GM12891 (cell line): Measurements from ENCODE around the gene GRB14.
A peak's percentile ranks its signal among the peaks of the same experiment; 100 is the strongest.

Experiments
- DNase-seq: peaks from one replicate; pipeline ENCODE4 v3.0.0; 2011; ENCODE audit warnings: low spot score; ENCODE audit not compliant: insufficient read length
- FAIRE-seq: peaks from 2 replicates; lab custom pipeline; 2011; peaks lifted over from hg19 to GRCh38; lab: Jason Lieb, UNC
- PAX5 ChIP-seq: IDR thresholded peaks from 2 replicates; pipeline ENCODE4 v1.6.1; 2011; ENCODE audit warnings: low read length, moderate library complexity, mild to moderate bottlenecking; ENCODE audit not compliant: insufficient read depth, severe bottlenecking
- POLR2A ChIP-seq: IDR thresholded peaks from 2 replicates; pipeline ENCODE4 v1.6.1; 2011; ENCODE audit warnings: low read depth, low read length, control low read depth
- POLR2AphosphoS5 ChIP-seq: IDR thresholded peaks from 2 replicates; pipeline ENCODE4 v1.6.1; 2011; ENCODE audit warnings: low read depth, low read length, control low read depth
- POU2F2 ChIP-seq: IDR thresholded peaks from 2 replicates; pipeline ENCODE4 v1.6.1; 2011; ENCODE audit warnings: low read depth, mild to moderate bottlenecking, control low read depth, low read length, moderate library complexity
- SPI1 ChIP-seq: IDR thresholded peaks from 2 replicates; pipeline ENCODE4 v1.6.1; 2011; ENCODE audit warnings: low read depth, low read length, control low read depth
- TAF1 ChIP-seq: IDR thresholded peaks from 2 replicates; pipeline ENCODE4 v1.6.1; 2011; ENCODE audit warnings: low read depth, low read length, control low read depth

GRB14 gene

DNA sequence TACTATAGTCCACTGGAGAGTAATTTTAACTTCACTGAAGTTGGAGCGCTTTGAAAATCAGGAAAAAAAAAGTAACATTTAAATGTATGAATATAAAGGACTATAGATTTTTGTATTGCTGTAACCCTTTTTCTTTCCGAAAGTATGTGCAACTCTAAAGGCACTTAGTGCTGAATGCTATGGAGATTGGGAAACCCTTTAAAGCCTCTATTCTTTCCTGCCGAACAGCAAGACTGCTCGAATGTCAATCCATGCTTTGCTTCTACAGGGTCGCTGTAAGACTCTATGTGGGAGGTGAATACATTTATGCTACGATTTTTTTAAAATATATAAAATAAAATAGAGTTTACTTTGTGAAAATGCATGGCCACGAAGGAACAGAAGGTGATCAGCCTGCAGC, 825 bp downstream of the GRB14 start:
- DNase-seq (no peak), FAIRE-seq (no peak)
- TF ChIP-seq SPI1 (no peak), POU2F2 (no peak), TAF1 (no peak), POLR2A (no peak), PAX5 (no peak), POLR2AphosphoS5 (no peak)

DNA sequence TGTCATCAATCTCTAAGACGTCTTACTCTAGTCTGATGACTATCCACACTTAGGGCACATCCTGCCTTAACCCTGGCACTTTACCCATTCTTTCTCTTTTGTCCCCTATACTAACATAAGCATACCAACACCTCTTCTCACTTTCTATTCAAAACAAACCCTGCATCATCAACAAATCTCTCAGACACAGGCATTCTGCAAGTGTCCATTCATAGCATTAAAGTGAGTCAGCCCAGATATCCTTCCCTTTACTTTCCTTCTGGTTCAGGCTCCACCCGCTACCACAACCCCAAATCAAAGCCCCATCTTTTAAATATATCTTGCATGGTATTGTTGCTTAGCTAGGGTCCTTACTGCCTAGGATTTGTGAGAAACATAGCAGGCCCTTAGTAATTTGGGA, 3.8 kb downstream of the GRB14 start:
- TF ChIP-seq POLR2A (no peak), PAX5 (no peak), POU2F2 (no peak), SPI1 (no peak), POLR2AphosphoS5 (no peak), TAF1 (no peak)
- FAIRE-seq (no peak), DNase-seq (no peak)

GRCh38 chr2:164613321-164613982, 7.8 kb downstream of the GRB14 start:
- TF ChIP-seq POLR2A (no peak), POU2F2 (no peak), POLR2AphosphoS5 (no peak)
- FAIRE-seq: no peak
- no peak for DNase-seq

DNA sequence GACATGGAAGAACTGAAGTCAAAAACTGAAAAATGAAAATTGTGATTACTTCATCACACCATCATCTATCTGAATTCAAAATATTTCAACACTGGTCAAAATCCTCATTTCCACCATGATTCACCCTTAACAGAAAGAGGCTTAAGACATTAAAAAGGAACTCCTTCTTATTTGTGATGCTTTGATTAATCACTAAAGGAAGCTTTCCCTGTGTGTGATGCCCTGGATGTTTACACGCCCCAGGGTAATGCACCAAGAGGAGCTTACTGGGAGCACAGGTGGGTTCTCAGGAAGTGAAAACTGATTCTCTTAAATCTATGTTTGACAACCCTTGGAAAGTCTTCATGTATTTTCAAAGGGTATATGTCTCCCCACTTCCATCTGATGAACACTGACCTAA, 11.5 kb downstream of the GRB14 start:
- DNase-seq: no peak
- FAIRE-seq: no peak
- TF ChIP-seq PAX5 (no peak), POLR2A (no peak), TAF1 (no peak), POU2F2 (no peak), POLR2AphosphoS5 (no peak), SPI1 (no peak)

DNA sequence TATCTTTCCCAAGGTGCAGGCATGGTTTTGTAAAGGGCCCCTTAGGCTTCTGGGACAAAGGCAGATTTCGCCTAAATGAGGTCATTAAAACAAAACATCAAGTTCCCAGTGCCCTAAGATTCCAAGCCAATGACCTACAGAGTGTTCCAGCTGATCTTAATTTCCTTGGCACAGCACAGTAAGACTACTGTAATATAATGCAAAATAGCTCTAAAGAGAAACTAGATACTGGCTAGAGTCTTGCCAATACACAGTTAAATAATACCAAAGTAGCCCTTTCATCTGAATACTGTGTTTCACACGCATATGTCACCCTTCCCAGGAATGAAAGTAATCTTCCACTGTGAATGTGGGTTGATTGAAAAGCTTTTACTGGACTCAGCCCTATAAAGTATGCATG, 14.7 kb downstream of the GRB14 start:
- TF ChIP-seq TAF1 (no peak), SPI1 (no peak), PAX5 (no peak), POLR2AphosphoS5 (no peak), POLR2A (no peak), POU2F2 (no peak)
- FAIRE-seq: no peak
- DNase-seq: no peak

DNA sequence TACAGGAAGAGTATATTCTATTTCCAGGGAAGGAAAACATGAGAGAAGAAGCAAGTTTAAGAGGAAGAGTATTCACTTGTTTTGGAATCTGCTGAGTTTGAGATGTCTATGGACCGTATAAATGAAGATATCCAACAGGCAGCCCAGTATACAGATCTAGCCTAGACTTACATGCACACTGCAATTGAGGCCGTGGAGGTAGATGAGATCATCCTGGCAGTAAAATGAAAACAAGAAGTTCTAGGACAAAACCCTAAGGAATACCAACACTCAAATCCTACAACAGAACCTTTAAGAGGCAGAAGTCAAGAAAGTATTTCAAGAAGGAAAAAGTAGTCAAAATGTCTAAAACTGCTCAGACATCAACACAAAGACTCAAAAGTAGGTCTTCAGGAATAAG, 16.0 kb downstream of the GRB14 start:
- TF ChIP-seq TAF1: no peak
- TF ChIP-seq POU2F2: no peak
- no peak for TF ChIP-seq POLR2A
- TF ChIP-seq PAX5: no peak
- TF ChIP-seq SPI1: no peak
- no peak for TF ChIP-seq POLR2AphosphoS5
- FAIRE-seq (no peak), DNase-seq (no peak)

DNA sequence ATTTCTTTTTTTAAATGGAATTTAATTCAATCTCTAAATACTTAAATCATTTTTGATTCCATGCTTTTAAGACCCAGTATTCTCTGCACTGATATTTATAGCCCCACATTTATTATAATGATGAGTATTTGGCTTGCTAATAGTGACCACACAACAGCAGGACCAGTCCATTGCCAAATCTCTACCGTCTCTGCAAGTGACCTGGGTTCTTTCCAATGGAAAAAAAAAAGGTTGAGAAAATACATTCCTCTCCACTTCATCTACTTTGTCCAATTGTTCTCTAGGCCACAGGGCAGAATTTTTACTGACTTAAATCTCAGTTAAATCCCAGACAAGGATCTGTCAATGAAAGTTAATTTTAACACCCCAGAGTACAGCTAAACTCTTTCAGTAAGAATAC, 20.5 kb downstream of the GRB14 start:
- no peak for TF ChIP-seq TAF1
- no peak for TF ChIP-seq POU2F2
- TF ChIP-seq POLR2AphosphoS5: no peak
- TF ChIP-seq POLR2A: no peak
- TF ChIP-seq PAX5: no peak
- TF ChIP-seq SPI1: no peak
- no peak for DNase-seq
- no peak for FAIRE-seq

GRCh38 chr2:164599954-164600589, 21.2 kb downstream of the GRB14 start:
- TF ChIP-seq SPI1 (no peak), POLR2AphosphoS5 (no peak), TAF1 (no peak), PAX5 (no peak), POU2F2 (no peak), POLR2A (no peak)
- DNase-seq (no peak), FAIRE-seq (peak; percentile 33)

GRCh38 chr2:164597983-164598382, 23.3 kb downstream of the GRB14 start:
- no peak for DNase-seq
- TF ChIP-seq SPI1 (no peak), POLR2A (no peak), TAF1 (no peak), PAX5 (no peak), POLR2AphosphoS5 (no peak), POU2F2 (no peak)
- FAIRE-seq: no peak

DNA sequence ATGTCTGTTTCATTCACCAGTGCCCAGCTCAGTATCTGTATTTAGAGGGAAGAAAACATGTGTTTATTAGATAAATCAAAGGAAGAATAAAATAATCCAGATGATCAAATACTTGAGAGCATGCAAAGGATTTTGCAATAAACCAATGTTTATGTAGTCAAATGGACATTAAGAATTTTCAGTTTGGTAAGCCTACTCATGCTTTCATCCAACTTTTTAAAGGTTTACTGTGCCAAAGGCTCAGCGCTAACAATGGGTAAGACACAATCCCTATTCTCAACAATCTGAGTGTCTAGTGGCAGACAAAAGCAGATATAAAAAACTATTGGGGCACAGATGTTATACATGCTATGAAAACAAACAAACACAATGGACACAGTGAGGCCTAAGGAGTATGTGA, 26.3 kb downstream of the GRB14 start:
- TF ChIP-seq PAX5: no peak
- no peak for TF ChIP-seq POLR2A
- TF ChIP-seq SPI1: no peak
- no peak for TF ChIP-seq POLR2AphosphoS5
- no peak for TF ChIP-seq POU2F2
- DNase-seq: no peak
- FAIRE-seq: no peak
